ENCODE results near the gene MYCBP2. TPM values are rescaled to one million over a fixed set of nuclear protein-coding genes. Genes with fewer than 3 reads are reported as not detected.
A peak's percentile ranks its signal among the peaks of the same experiment; 100 is the strongest.

MYCBP2 gene
- polyA plus RNA-seq, 2 of the 4 experiments (the other 2 are of a cell fraction): 15.8 to 37.8 TPM

GRCh38 chr13:77093735-77094134, 233.2 kb downstream of the MYCBP2 start:
- ChIA-PET POLR2A (no interaction called here), CTCF (no interaction called here)
- no peaks in the 10 kb centered on the region for H3K4me1 ChIP-seq
- no peak overlapping the region for H3K27ac ChIP-seq
- ATAC-seq (no peak), DNase-seq (ENCODE audit: low read depth in 1 of 2, low spot score in 1 of 2) (no peak), FAIRE-seq (no peak)
- 79% methylated on average over 1 of the region's 1 CpG for WGBS (ENCODE audit: missing lambda C conversion rate)
- no peak overlapping the region for H3K4me3 ChIP-seq
- no peak for TF ChIP-seq RAD21 (conservative IDR thresholded peaks at IDR 0.05 in 1 of 2, IDR thresholded peaks at IDR 0.05 in 1 of 2)
- TF ChIP-seq HMGXB4 (CRISPR knock-in tag; IDR thresholded peaks at IDR 0.05; ENCODE audit: borderline replicate concordance): no peak
- peak; percentile 83 for TF ChIP-seq MAFK (IDR thresholded peaks at IDR 0.05; ENCODE audit: partially characterized antibody)
- no peak for TF ChIP-seq NR3C1 (IDR thresholded peaks at IDR 0.05)
- H3K4me2 ChIP-seq: no peak overlapping the region
- no peaks in the 10 kb centered on the region for H3K9me3 ChIP-seq

DNA sequence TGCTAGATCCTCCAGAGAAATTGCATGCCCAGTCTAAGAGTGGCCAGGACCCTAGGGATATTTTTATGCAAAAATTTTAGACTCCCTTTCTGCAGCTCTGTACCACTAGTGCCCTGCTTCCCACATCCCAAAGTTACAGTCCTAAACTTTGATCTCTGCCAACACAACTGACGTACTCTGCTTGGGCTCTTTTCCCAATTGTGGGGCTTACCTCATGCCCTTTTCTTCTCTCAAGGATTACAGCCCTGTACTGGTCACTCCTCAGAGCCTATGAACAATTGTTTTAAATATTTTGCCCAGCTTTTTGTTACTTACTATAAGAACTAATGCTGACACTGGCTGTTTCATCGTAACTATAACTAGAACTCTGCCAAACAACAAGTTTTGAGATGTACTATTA, 242.1 kb downstream of the MYCBP2 start:
- Histone ChIP-seq H3K4me1 (no peaks in the 10 kb centered on the region), H3K4me2 (no peak overlapping the region), H3K4me3 (no peak overlapping the region), H3K9me3 (no peaks in the 10 kb centered on the region; the same call in 2 of the 3 replicates), H3K27ac (no peak overlapping the region)
- TF ChIP-seq BCL3 (IDR thresholded peaks at IDR 0.05): no peak
- TF ChIP-seq NR3C1 (IDR thresholded peaks at IDR 0.05): no peak
- no peak for TF ChIP-seq RCOR1 (IDR thresholded peaks at IDR 0.05; ENCODE audit: low read depth, low read length)
- TF ChIP-seq ZSCAN20 (CRISPR knock-in tag; IDR thresholded peaks at IDR 0.05): no peak
- no peak for TF ChIP-seq SMC3 (IDR thresholded peaks at IDR 0.05)
- TF ChIP-seq RFX5 (IDR thresholded peaks at IDR 0.05): no peak
- TF ChIP-seq CHD4 (IDR thresholded peaks at IDR 0.05; ENCODE audit: borderline replicate concordance): no peak
- TF ChIP-seq USF2 (IDR thresholded peaks at IDR 0.05): no peak
- no peak for TF ChIP-seq MYC (IDR thresholded peaks at IDR 0.05; ENCODE audit: borderline replicate concordance, low read length)
- no peak for TF ChIP-seq FOSL2 (IDR thresholded peaks at IDR 0.05)
- TF ChIP-seq FOSL2 (CRISPR knock-in tag; IDR thresholded peaks at IDR 0.05): no peak
- no peak for TF ChIP-seq HOXB13 (CRISPR knock-in tag; IDR thresholded peaks at IDR 0.05; ENCODE audit: low read depth)
- TF ChIP-seq FOXS1 (CRISPR knock-in tag; IDR thresholded peaks at IDR 0.05): no peak
- DNase-seq (ENCODE audit: low read depth in 1 of 2, low spot score in 1 of 2) (no peak), FAIRE-seq (no peak), ATAC-seq (no peak)
- 95% methylated on average over 2 of the region's 2 CpGs for WGBS (ENCODE audit: missing lambda C conversion rate)
- ChIA-PET CTCF (no interaction called here), POLR2A (no interaction called here)

- Histone ChIP-seq H3K9me3 (no peaks in the 10 kb centered on the region), H3K4me3 (no peak overlapping the region), H3K4me2 (no peak overlapping the region), H3K27ac (no peak overlapping the region), H3K4me1 (no peaks in the 10 kb centered on the region)
- FAIRE-seq (no peak), DNase-seq (ENCODE audit: low read depth in 1 of 2, low spot score in 1 of 2) (no peak), ATAC-seq (no peak)
- no peak for TF ChIP-seq RARB (CRISPR knock-in tag; IDR thresholded peaks at IDR 0.05)
- TF ChIP-seq GATA3 (IDR thresholded peaks at IDR 0.05; ENCODE audit: borderline replicate concordance): no peak
- TF ChIP-seq EP300 (IDR thresholded peaks at IDR 0.05): no peak
- no peak for TF ChIP-seq RAD21 (conservative IDR thresholded peaks at IDR 0.05 in 1 of 2, IDR thresholded peaks at IDR 0.05 in 1 of 2)
- no peak for TF ChIP-seq MYC (IDR thresholded peaks at IDR 0.05; ENCODE audit: borderline replicate concordance, low read length)
- TF ChIP-seq CEBPB (IDR thresholded peaks at IDR 0.05): no peak
- TF ChIP-seq ESRRA (IDR thresholded peaks at IDR 0.05; ENCODE audit: borderline replicate concordance, low read length): no peak
- TF ChIP-seq RNF2 (IDR thresholded peaks at IDR 0.05; ENCODE audit: borderline replicate concordance, low read depth): no peak
- TF ChIP-seq ZC3H11A (IDR thresholded peaks at IDR 0.05): no peak
- POLR2A ChIA-PET: no interaction called here
- CTCF ChIA-PET: no interaction called here
Measured at GRCh38 chr13:77079902-77080413, 246.9 kb downstream of the MYCBP2 start.
